Suprapubic skin (tissue), 4 donors: ENCODE data around the gene IQSEC1.

ENCODE experiments used
- CTCF ChIP-seq, 2 donors: fragments of 200-600 bp in 1 of 2; fragments of 450-650 bp in 1 of 2; sonication (generic) in 1 of 2; IDR thresholded peaks; one replicate each; pipeline ENCODE4 v1.5.1; 2016 to 2019; ENCODE audit warnings: antibody characterized with exemption in 2 of 2, mild to moderate bottlenecking in 1 of 2, moderate library complexity in 1 of 2
- EP300 ChIP-seq: sonication (generic); formaldehyde crosslinking; IDR thresholded peaks from one replicate; pipeline ENCODE4 v1.6.1; 2017; ENCODE audit warnings: antibody characterized with exemption
- POLR2A ChIP-seq, 2 donors: fragments of 450-650 bp; IDR thresholded peaks; one replicate each; pipeline ENCODE4 v1.6.1; 2017; ENCODE audit warnings: antibody characterized with exemption in 2 of 2, mild to moderate bottlenecking in 2 of 2, moderate library complexity in 2 of 2
- POLR2AphosphoS5 ChIP-seq, 3 donors: sonication (generic); formaldehyde crosslinking; IDR thresholded peaks; one replicate each; pipeline ENCODE4 v1.6.1; 2017; ENCODE audit warnings: antibody characterized with exemption in 3 of 3

GRCh38 chr3:13120289-13120927 is 47.2 kb upstream of the IQSEC1 start:
- TF ChIP-seq POLR2A (IDR thresholded peaks at IDR 0.05) (no peak), CTCF (IDR thresholded peaks at IDR 0.05) (no peak), POLR2AphosphoS5 (IDR thresholded peaks at IDR 0.05) (no peak), EP300 (no peak)
